Fibroblast of mammary gland (primary cell): ENCODE measurements around the gene GIGYF2.

Experiments used
- DNase-seq: peaks from one replicate; pipeline ENCODE4 v3.0.0-alpha.2; 2010; ENCODE audit warnings: low read depth
- H3K4me3 ChIP-seq: 2 replicates; pipeline ENCODE4 v1.5.1; 2011; ENCODE audit warnings: low read depth, mild to moderate bottlenecking, low read length, moderate library complexity; ENCODE audit not compliant: control insufficient read depth
- TF ChIP-seq, protein P1 (sequence below): conservative IDR thresholded peaks from 2 replicates; pipeline ENCODE4 v1.5.1; 2011; ENCODE audit warnings: low read depth, low read length, inconsistent platforms; ENCODE audit not compliant: control insufficient read depth, insufficient read depth

The GIGYF2 gene

DNA sequence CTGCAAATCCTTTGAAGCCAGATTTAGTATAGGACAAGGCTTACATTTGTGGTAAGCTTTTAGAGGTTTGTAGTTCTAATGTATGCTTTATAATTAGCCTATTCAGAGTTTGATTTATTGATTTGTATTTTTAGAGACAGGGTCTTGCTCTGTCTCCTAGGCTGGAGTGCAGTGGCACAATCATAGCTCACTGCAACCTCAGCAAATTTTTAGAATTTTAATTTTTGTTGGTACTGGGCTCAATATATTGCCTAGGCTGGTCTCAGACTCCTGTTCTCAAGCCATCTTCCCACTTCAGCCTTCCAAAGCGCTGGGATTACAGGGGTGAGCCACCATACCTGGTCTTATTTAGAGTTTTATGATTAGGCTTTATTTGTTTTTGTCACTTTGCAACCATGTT, 74.7 kb downstream of the GIGYF2 start:
- DNase-seq, result no peak
- H3K4me3 ChIP-seq, result no peak overlapping the region
- TF ChIP-seq, protein P1, sequence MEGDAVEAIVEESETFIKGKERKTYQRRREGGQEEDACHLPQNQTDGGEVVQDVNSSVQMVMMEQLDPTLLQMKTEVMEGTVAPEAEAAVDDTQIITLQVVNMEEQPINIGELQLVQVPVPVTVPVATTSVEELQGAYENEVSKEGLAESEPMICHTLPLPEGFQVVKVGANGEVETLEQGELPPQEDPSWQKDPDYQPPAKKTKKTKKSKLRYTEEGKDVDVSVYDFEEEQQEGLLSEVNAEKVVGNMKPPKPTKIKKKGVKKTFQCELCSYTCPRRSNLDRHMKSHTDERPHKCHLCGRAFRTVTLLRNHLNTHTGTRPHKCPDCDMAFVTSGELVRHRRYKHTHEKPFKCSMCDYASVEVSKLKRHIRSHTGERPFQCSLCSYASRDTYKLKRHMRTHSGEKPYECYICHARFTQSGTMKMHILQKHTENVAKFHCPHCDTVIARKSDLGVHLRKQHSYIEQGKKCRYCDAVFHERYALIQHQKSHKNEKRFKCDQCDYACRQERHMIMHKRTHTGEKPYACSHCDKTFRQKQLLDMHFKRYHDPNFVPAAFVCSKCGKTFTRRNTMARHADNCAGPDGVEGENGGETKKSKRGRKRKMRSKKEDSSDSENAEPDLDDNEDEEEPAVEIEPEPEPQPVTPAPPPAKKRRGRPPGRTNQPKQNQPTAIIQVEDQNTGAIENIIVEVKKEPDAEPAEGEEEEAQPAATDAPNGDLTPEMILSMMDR, result no peak

DNA sequence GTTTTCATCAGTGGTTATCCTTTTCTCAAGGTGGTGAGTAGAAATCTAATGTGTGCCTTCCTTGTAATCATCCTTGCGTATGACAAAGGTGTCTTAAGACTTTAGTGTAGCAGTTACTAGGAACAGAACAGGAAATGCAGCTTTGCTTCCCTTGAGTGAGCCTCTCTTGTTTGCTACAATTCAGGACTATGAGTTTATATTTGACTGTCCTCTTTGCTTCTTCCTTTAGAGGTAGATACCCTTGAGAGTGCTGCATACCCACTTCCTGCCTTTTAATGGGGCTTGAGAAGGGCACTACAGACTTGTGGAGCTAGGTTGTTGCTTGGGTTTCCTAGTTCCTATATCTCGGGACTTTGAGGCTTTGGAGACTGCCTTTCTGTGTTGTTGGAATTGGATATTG, 75.4 kb downstream of the GIGYF2 start:
- TF ChIP-seq, protein P1, result no peak
- DNase-seq, result no peak
- H3K4me3 ChIP-seq, result no peak overlapping the region

GRCh38 chr2:232773815-232774214, 76.7 kb downstream of the GIGYF2 start:
- no peak overlapping the region for H3K4me3 ChIP-seq
- no peak for DNase-seq

DNA sequence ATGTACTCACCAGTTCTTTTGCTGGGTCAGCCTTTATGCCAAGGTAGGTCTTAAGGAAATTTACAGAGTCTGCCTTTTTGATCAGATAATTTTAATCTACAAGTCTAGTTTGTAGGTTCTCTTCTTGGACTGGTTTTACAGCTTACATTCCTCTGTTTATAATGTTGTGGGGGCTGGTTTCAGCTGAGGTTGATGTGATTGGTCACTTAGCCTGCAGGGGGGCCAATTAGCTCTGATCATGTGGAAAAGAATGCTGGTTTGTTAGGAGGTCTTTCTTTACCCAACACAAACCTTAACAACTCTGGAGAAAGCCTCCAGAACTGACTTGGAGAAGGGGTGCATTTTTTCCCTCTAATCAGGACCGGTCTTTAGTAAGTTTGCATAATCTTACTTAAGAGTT, 79.3 kb downstream of the GIGYF2 start, which contains the start of gene KCNJ13:
KCNJ13 (minus strand) TSS at position 131 of the 400 bp plus-strand sequence. CDS start 5,203 bp downstream, outside the sequence.
- no peak within 1 kb of the TSS for H3K4me3 ChIP-seq
- TF ChIP-seq, protein P1, result no peak
- no peak for DNase-seq

More at GRCh38 chr2:232773815-232774214, 76.7 kb downstream of the GIGYF2 start:
- TF ChIP-seq, protein P1, result no peak

- TF ChIP-seq, protein P1, result no peak
- DNase-seq, result no peak
- no peak overlapping the region for H3K4me3 ChIP-seq
These were observed 80.1 kb downstream of the GIGYF2 start for GRCh38 chr2:232777276-232777675.

DNA sequence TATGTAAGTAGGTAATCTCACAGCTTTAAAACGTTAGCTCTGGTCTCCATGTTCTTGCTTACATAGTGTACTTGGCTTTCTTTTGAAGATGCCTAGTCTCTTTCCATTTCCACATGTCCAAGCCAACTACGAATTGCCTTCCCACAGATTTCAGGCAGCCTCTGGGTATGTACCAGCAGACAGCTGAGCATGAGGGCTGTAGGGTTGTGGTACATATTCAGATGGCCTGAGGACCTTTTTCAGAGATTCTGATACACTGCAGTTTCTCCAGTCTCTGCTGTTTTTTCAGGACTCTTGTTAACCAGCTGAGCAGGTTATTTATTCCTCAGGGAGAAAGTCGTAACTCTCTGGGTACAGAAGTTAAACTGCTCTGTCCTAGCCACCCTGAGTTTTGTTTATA, 82.3 kb downstream of the GIGYF2 start:
- no peak for DNase-seq
- no peak overlapping the region for H3K4me3 ChIP-seq
- TF ChIP-seq, protein P1, result no peak

DNA sequence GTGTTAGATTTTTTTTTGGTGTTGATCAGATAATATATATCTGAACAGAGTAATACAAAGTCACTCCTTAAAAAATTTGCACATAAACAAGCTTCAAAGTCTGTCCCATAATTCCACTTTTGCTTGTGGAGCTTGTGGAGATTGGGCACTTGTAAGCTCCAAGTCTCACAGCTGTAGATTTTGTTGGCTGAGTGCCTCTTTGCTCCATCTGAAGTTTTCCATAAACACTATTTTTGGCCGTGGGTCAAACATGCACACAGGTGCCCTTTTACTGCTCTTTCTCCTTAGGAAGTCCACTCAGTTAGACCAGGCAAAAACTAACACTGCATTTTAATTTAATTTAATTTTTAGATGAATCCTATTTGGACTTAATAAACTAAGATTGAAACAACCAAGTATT, 82.8 kb downstream of the GIGYF2 start:
- H3K4me3 ChIP-seq, result no peak overlapping the region
- no peak for DNase-seq
- TF ChIP-seq, protein P1, result no peak
